HG03342 (cell line): ENCODE data around the gene ITGA8.
"Not testable (repeated sequence)": the region's sequence is repeated elsewhere in the genome, so short reads cannot be mapped to it uniquely, and the experiment has no call there.

Experiments
- ATAC-seq: cut with Tn5 transposase; IDR thresholded peaks from one replicate; pipeline ENCODE4 v1.9.1; 2021; ENCODE audit warnings: mild to moderate bottlenecking, moderate library complexity; ENCODE audit not compliant: unreplicated experiment

The ITGA8 gene

GRCh38 chr10:15567952-15568351 lies 151.8 kb downstream of the ITGA8 start:
- no peak for ATAC-seq

GRCh38 chr10:15563246-15563645 lies 156.5 kb downstream of the ITGA8 start:
- no peak for ATAC-seq

- no peak for ATAC-seq
These were observed 157.1 kb downstream of the ITGA8 start for GRCh38 chr10:15562578-15562977.

- ATAC-seq = no peak
These were observed 157.6 kb downstream of the ITGA8 start for GRCh38 chr10:15562116-15562515.

- no peak for ATAC-seq
These were observed 161.6 kb downstream of the ITGA8 start for GRCh38 chr10:15558136-15558535.

GRCh38 chr10:15557168-15557567 lies 162.6 kb downstream of the ITGA8 start:
- ATAC-seq = not testable (repeated sequence)

GRCh38 chr10:15550950-15551349 lies 168.8 kb downstream of the ITGA8 start:
- ATAC-seq = no peak

GRCh38 chr10:15548331-15548730 lies 171.4 kb downstream of the ITGA8 start:
- no peak for ATAC-seq

- ATAC-seq = no peak
These were observed 173.1 kb downstream of the ITGA8 start for GRCh38 chr10:15546606-15547005.

GRCh38 chr10:15545884-15546283 lies 173.8 kb downstream of the ITGA8 start:
- no peak for ATAC-seq

- no peak for ATAC-seq
These were observed 174.5 kb downstream of the ITGA8 start for GRCh38 chr10:15545266-15545665.

GRCh38 chr10:15543994-15544393 lies 175.7 kb downstream of the ITGA8 start:
- ATAC-seq = no peak

- no peak for ATAC-seq
These were observed 176.9 kb downstream of the ITGA8 start for GRCh38 chr10:15542817-15543216.

GRCh38 chr10:15541376-15541775 lies 178.3 kb downstream of the ITGA8 start:
- ATAC-seq = no peak

GRCh38 chr10:15540727-15541126 lies 179.0 kb downstream of the ITGA8 start:
- ATAC-seq = no peak

- no peak for ATAC-seq
These were observed 180.5 kb downstream of the ITGA8 start for GRCh38 chr10:15539262-15539661.

GRCh38 chr10:15534928-15535538 lies 184.7 kb downstream of the ITGA8 start:
- ATAC-seq = not testable (repeated sequence)

- ATAC-seq = no peak
These were observed 187.6 kb downstream of the ITGA8 start for GRCh38 chr10:15531927-15532722.

- no peak for ATAC-seq
These were observed 190.9 kb downstream of the ITGA8 start for GRCh38 chr10:15528859-15529239.

- ATAC-seq = no peak
These were observed 193.0 kb downstream of the ITGA8 start for GRCh38 chr10:15526754-15527153.

- ATAC-seq = no peak
These were observed 198.3 kb downstream of the ITGA8 start for GRCh38 chr10:15521328-15521903.

- ATAC-seq = no peak
These were observed 201.5 kb downstream of the ITGA8 start for GRCh38 chr10:15518250-15518649.
